HepG2 (cell line): ENCODE measurements around the gene PIANP. TPM values are rescaled to one million over a fixed set of nuclear protein-coding genes. Genes with fewer than 3 reads are reported as not detected.
A peak's percentile ranks its signal among the peaks of the same experiment; 100 is the strongest.

Source experiments
- ARID3A ChIP-seq: IDR thresholded peaks from 2 replicates; pipeline ENCODE4 v1.6.1; 2012; ENCODE audit warnings: low read depth, low read length, improper control_type of control experiment
- ATF7 ChIP-seq, 2 experiments: fragments of 450-650 bp in 1 of 2; sonication (generic) in 1 of 2; formaldehyde crosslinking in 1 of 2; IDR thresholded peaks; 2 replicates each; pipeline versions ENCODE4 v1.4.0 to v1.6.1; 2016 to 2020; ENCODE audit warnings: antibody characterized with exemption in 1 of 2, mild to moderate bottlenecking in 1 of 2, missing genetic modification reagents in 1 of 2
- ATRX ChIP-seq: sonication (generic); formaldehyde crosslinking; IDR thresholded peaks from 2 replicates; pipeline ENCODE4 v1.4.0; 2020; ENCODE audit warnings: missing genetic modification reagents, borderline replicate concordance
- BATF2 ChIP-seq: sonication (generic); formaldehyde crosslinking; IDR thresholded peaks from 2 replicates; pipeline ENCODE4 v1.8.0; 2022; ENCODE audit warnings: mild to moderate bottlenecking, missing genetic modification reagents, moderate library complexity
- FOXC1 ChIP-seq: sonication (generic); formaldehyde crosslinking; IDR thresholded peaks from 2 replicates; pipeline ENCODE4 v1.8.0; 2022; ENCODE audit warnings: mild to moderate bottlenecking, missing genetic modification reagents, borderline replicate concordance
- GTF2F1 ChIP-seq: fragments of 150-350 bp; IDR thresholded peaks from 2 replicates; pipeline ENCODE4 v1.6.1; 2014; ENCODE audit warnings: low read length
- KLF15 ChIP-seq: sonication (generic); formaldehyde crosslinking; IDR thresholded peaks from 2 replicates; pipeline ENCODE4 v1.8.1; 2023; ENCODE audit warnings: borderline replicate concordance, mild to moderate bottlenecking, inconsistent platforms, missing genetic modification reagents, mixed read lengths
- NR2F2 ChIP-seq: IDR thresholded peaks from 2 replicates; pipeline ENCODE4 v1.6.1; 2012; ENCODE audit warnings: low read depth, inconsistent platforms, borderline replicate concordance
- ONECUT2 ChIP-seq: sonication (generic); formaldehyde crosslinking; IDR thresholded peaks from 2 replicates; pipeline ENCODE4 v1.4.0; 2020; ENCODE audit warnings: missing genetic modification reagents
- POLR2AphosphoS5 ChIP-seq: IDR thresholded peaks from 2 replicates; pipeline ENCODE4 v1.6.1; 2012; ENCODE audit warnings: low read depth, low read length
- SRSF4 ChIP-seq: fragments of 200-400 bp; formaldehyde crosslinking; IDR thresholded peaks from one replicate; pipeline ENCODE4 v1.6.1; 2018; ENCODE audit warnings: mild to moderate bottlenecking, low read depth, low read length, moderate library complexity; ENCODE audit not compliant: poor library complexity, severe bottlenecking
- SSRP1 ChIP-seq: IDR thresholded peaks from 2 replicates; pipeline ENCODE4 v1.6.1; 2016; ENCODE audit warnings: control low read depth
- THYN1 ChIP-seq: sonication (generic); formaldehyde crosslinking; IDR thresholded peaks from 2 replicates; pipeline ENCODE4 v1.8.1; 2023; ENCODE audit warnings: low read depth, mild to moderate bottlenecking, moderate library complexity, missing genetic modification reagents, borderline replicate concordance
- ZNF30 ChIP-seq: sonication (generic); formaldehyde crosslinking; IDR thresholded peaks from 2 replicates; pipeline ENCODE4 v1.5.0; 2020; ENCODE audit warnings: mild to moderate bottlenecking, missing genetic modification reagents
- ZNF331 ChIP-seq: sonication (generic); formaldehyde crosslinking; IDR thresholded peaks from 2 replicates; pipeline ENCODE4 v1.4.0; 2020; ENCODE audit warnings: missing genetic modification reagents
- ZNF652 ChIP-seq: IDR thresholded peaks from 2 replicates; pipeline ENCODE4 v1.6.1; 2016; ENCODE audit warnings: low read depth, borderline replicate concordance
- polyA plus RNA-seq, 8 experiments: library from polyadenylated mRNA; depleted of rRNA in 3 of 8; stranded (reverse) in 7 of 8; unstranded in 1 of 8; fragments of >200 nt; fragmentation: Illumina TruSeq in 4 of 8; extraction: Trizol in 4 of 8; gene quantifications; 2 replicates each; pipeline versions ENCODE4 v1.2.1 to v1.2.3, GENCODE V29; 2011 to 2016; ENCODE audit warnings: low read depth in 4 of 8, missing spikeins in 1 of 8, mixed read lengths in 1 of 8; ENCODE audit not compliant: insufficient read depth in 1 of 8
- total RNA-seq, 5 experiments: library from RNA; depleted of rRNA; stranded (reverse); fragments of >200 nt; fragmentation: Illumina TruSeq; extraction: Trizol; gene quantifications; 2 replicates each; pipeline ENCODE4 v1.2.3, GENCODE V29; 2016; ENCODE audit warnings: low read depth in 1 of 5
- TF ChIP-seq, protein P1 (sequence below): sonication (generic); formaldehyde crosslinking; IDR thresholded peaks from 2 replicates; pipeline ENCODE4 v1.5.1; 2020; ENCODE audit warnings: mild to moderate bottlenecking, missing genetic modification reagents, borderline replicate concordance
- TF ChIP-seq, protein P2 (sequence below): sonication (generic); formaldehyde crosslinking; IDR thresholded peaks from 2 replicates; pipeline ENCODE4 v1.4.0; 2020; ENCODE audit warnings: missing genetic modification reagents

Gene PIANP
- total and polyA plus RNA-seq, 2 of the 13 experiments (the other 11 are each of a cell fraction or from before 2014, with no cell fraction given) = not detected

- peak; percentile 45 for TF ChIP-seq ARID3A
- no peak for TF ChIP-seq SRSF4
- TF ChIP-seq, protein P1, sequence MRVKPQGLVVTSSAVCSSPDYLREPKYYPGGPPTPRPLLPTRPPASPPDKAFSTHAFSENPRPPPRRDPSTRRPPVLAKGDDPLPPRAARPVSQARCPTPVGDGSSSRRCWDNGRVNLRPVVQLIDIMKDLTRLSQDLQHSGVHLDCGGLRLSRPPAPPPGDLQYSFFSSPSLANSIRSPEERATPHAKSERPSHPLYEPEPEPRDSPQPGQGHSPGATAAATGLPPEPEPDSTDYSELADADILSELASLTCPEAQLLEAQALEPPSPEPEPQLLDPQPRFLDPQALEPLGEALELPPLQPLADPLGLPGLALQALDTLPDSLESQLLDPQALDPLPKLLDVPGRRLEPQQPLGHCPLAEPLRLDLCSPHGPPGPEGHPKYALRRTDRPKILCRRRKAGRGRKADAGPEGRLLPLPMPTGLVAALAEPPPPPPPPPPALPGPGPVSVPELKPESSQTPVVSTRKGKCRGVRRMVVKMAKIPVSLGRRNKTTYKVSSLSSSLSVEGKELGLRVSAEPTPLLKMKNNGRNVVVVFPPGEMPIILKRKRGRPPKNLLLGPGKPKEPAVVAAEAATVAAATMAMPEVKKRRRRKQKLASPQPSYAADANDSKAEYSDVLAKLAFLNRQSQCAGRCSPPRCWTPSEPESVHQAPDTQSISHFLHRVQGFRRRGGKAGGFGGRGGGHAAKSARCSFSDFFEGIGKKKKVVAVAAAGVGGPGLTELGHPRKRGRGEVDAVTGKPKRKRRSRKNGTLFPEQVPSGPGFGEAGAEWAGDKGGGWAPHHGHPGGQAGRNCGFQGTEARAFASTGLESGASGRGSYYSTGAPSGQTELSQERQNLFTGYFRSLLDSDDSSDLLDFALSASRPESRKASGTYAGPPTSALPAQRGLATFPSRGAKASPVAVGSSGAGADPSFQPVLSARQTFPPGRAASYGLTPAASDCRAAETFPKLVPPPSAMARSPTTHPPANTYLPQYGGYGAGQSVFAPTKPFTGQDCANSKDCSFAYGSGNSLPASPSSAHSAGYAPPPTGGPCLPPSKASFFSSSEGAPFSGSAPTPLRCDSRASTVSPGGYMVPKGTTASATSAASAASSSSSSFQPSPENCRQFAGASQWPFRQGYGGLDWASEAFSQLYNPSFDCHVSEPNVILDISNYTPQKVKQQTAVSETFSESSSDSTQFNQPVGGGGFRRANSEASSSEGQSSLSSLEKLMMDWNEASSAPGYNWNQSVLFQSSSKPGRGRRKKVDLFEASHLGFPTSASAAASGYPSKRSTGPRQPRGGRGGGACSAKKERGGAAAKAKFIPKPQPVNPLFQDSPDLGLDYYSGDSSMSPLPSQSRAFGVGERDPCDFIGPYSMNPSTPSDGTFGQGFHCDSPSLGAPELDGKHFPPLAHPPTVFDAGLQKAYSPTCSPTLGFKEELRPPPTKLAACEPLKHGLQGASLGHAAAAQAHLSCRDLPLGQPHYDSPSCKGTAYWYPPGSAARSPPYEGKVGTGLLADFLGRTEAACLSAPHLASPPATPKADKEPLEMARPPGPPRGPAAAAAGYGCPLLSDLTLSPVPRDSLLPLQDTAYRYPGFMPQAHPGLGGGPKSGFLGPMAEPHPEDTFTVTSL (CRISPR knock-in tag) = no peak
- peak; percentile 52 for TF ChIP-seq POLR2AphosphoS5
- TF ChIP-seq ONECUT2 (CRISPR knock-in tag) = peak; percentile 81
- TF ChIP-seq BATF2 (CRISPR knock-in tag) = no peak; the same call in 1 of the 2 replicates
- peak; percentile 95 for TF ChIP-seq KLF15 (CRISPR knock-in tag)
- no peak for TF ChIP-seq ATF7 (IDR thresholded peaks at IDR 0.05)
- peak; percentile 18; the same call in 1 of the 2 replicates for TF ChIP-seq ATF7 (CRISPR knock-in tag; IDR thresholded peaks at IDR 0.05)
- TF ChIP-seq ZNF30 (CRISPR knock-in tag) = 0 out of 2 replicates have a peak, but pooled peaks have one; percentile 37
- TF ChIP-seq, protein P2, sequence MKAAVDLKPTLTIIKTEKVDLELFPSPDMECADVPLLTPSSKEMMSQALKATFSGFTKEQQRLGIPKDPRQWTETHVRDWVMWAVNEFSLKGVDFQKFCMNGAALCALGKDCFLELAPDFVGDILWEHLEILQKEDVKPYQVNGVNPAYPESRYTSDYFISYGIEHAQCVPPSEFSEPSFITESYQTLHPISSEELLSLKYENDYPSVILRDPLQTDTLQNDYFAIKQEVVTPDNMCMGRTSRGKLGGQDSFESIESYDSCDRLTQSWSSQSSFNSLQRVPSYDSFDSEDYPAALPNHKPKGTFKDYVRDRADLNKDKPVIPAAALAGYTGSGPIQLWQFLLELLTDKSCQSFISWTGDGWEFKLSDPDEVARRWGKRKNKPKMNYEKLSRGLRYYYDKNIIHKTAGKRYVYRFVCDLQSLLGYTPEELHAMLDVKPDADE (CRISPR knock-in tag) = peak; percentile 62; the same call in 1 of the 2 replicates
- TF ChIP-seq ZNF652 (CRISPR knock-in tag) = no peak
- no peak for TF ChIP-seq SSRP1 (CRISPR knock-in tag)
- TF ChIP-seq FOXC1 = peak; percentile 94
- TF ChIP-seq THYN1 (CRISPR knock-in tag) = no peak
- no peak for TF ChIP-seq ATRX (CRISPR knock-in tag)
- TF ChIP-seq NR2F2 = 0 out of 2 replicates have a peak, but pooled peaks have one; percentile 15
- TF ChIP-seq ZNF331 (CRISPR knock-in tag) = peak; percentile 35; the same call in 1 of the 2 replicates
- 0 out of 2 replicates have a peak, but pooled peaks have one; percentile 19 for TF ChIP-seq GTF2F1
Measured at GRCh38 chr12:6723607-6724408, 23.2 kb upstream of the PIANP start, which contains the start of gene COPS7A (continued).
